Suprapubic skin (tissue), 4 donors: ENCODE measurements around the gene PPP1R12B.

Experiments
- POLR2A ChIP-seq, 2 donors: fragments of 450-650 bp; IDR thresholded peaks; one replicate each; pipeline ENCODE4 v1.6.1; 2017; ENCODE audit warnings: antibody characterized with exemption in 2 of 2, mild to moderate bottlenecking in 2 of 2, moderate library complexity in 2 of 2
- POLR2AphosphoS5 ChIP-seq, 3 donors: sonication (generic); formaldehyde crosslinking; IDR thresholded peaks; one replicate each; pipeline ENCODE4 v1.6.1; 2017; ENCODE audit warnings: antibody characterized with exemption in 3 of 3
- TF ChIP-seq, protein P1 (sequence below), 2 donors: fragments of 200-600 bp in 1 of 2; fragments of 450-650 bp in 1 of 2; sonication (generic) in 1 of 2; IDR thresholded peaks; one replicate each; pipeline ENCODE4 v1.5.1; 2016 to 2019; ENCODE audit warnings: antibody characterized with exemption in 2 of 2, mild to moderate bottlenecking in 1 of 2, moderate library complexity in 1 of 2

DNA sequence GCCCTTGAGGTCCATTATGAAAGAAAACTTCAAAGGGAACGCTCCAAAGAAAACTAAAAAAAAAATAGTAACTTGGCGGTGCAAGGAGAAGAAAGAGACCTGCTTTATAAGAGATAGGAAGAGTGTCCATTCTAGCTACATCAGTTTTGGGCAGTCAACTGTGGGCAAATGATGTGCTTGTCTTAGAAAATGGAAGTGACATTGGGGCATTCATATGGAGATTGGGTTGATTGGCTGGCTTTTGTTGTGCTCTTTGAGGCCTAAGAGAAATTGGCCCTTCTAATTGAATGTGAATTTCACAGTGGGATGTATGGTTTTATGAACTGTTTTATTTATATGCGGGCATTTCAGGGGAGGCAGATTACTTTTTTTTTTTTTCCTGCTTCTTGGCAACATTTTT lies 13.2 kb downstream of the PPP1R12B start:
- TF ChIP-seq POLR2A (IDR thresholded peaks at IDR 0.05): no peak
- TF ChIP-seq, protein P1, sequence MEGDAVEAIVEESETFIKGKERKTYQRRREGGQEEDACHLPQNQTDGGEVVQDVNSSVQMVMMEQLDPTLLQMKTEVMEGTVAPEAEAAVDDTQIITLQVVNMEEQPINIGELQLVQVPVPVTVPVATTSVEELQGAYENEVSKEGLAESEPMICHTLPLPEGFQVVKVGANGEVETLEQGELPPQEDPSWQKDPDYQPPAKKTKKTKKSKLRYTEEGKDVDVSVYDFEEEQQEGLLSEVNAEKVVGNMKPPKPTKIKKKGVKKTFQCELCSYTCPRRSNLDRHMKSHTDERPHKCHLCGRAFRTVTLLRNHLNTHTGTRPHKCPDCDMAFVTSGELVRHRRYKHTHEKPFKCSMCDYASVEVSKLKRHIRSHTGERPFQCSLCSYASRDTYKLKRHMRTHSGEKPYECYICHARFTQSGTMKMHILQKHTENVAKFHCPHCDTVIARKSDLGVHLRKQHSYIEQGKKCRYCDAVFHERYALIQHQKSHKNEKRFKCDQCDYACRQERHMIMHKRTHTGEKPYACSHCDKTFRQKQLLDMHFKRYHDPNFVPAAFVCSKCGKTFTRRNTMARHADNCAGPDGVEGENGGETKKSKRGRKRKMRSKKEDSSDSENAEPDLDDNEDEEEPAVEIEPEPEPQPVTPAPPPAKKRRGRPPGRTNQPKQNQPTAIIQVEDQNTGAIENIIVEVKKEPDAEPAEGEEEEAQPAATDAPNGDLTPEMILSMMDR (IDR thresholded peaks at IDR 0.05): no peak
- no peak for TF ChIP-seq POLR2AphosphoS5 (IDR thresholded peaks at IDR 0.05)
